Hippocampal formation (tissue), 2 donors: ENCODE results near the gene SF3B2.
"Not testable (repeated sequence)": the region's sequence is repeated elsewhere in the genome, so short reads cannot be mapped to it uniquely, and the experiment has no call there.

Source experiments
- DNase-seq, 2 donors: peaks; one replicate each; lab custom pipeline; 2025; lab: John Stamatoyannopoulos, UW

The SF3B2 gene, protein sequence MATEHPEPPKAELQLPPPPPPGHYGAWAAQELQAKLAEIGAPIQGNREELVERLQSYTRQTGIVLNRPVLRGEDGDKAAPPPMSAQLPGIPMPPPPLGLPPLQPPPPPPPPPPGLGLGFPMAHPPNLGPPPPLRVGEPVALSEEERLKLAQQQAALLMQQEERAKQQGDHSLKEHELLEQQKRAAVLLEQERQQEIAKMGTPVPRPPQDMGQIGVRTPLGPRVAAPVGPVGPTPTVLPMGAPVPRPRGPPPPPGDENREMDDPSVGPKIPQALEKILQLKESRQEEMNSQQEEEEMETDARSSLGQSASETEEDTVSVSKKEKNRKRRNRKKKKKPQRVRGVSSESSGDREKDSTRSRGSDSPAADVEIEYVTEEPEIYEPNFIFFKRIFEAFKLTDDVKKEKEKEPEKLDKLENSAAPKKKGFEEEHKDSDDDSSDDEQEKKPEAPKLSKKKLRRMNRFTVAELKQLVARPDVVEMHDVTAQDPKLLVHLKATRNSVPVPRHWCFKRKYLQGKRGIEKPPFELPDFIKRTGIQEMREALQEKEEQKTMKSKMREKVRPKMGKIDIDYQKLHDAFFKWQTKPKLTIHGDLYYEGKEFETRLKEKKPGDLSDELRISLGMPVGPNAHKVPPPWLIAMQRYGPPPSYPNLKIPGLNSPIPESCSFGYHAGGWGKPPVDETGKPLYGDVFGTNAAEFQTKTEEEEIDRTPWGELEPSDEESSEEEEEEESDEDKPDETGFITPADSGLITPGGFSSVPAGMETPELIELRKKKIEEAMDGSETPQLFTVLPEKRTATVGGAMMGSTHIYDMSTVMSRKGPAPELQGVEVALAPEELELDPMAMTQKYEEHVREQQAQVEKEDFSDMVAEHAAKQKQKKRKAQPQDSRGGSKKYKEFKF

DNA sequence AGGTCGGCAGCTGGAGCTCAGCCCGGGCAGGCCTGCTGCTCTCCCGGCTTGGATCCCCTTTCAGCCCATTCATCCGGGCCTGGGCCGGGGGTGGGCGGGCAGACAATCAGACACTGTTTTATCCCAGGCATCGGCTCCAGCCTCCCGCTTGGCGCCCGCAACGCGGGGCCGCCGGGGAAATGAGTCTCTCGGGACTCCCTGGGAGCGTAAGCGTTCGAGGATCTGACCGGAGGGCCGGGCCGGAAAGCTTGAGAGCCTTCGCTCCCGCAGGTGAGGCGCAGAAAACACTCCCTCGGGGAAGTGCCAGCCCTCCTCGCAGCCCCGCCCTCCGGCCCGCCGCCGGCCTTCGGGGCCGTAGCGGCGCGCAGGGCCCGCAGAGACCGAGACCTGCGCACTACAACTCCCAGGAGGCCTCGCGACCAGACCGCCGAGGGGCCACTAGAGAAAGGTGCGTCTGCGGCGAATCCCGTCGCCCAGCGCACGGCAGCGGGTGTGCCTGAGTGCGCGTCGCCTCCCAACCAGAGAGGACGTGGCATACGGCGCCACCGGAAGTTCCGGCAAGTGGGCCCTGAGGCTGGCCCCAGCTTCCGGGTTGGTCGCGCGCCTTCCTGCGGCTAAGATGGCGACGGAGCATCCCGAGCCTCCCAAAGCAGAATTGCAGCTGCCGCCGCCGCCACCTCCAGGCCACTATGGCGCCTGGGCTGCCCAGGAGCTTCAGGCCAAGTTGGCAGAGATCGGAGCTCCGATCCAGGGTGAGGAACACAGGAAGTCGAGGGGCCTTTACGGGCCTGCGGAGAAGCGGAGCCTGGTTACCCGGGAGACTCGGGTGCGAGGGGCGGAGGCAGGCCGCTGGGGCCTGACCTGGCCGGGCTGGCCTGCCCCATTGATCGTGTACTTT lies at the start of gene SF3B2:
SF3B2 (plus strand) TSS at position 599 of the 898 bp plus-strand sequence; CDS start at position 620, 21 bp downstream.
- DNase-seq = peak; percentile 97 to 98

DNA sequence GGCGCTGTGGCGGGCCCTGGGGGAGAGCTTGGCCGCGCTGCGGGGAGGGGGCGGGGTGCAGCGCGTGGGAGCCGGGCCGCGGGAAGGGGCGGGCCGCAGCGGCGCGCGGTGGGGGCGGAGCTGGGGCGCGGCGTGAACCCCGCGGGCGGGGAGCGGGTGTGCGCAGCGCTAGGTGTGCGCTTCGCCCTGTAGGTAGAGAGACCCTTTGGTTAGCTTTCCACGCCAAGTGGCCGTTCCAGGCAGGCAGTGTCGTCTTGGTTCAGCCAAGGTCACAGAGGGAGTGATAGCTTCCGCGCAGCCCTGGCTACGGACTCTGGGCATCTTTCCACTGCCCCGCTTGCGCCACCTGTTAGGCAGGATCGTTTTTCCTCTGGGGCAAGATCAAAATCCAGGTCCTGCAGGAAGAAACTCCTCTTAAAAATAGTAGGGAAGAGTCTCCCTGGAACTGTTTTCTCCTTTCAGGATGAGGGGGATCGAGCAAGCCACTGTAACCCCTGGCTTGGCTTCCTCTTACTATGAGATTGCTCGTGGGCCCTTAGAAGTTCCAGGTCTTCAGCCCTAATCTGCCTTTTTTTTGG lies 49.4 kb upstream of the SF3B2 start:
- peak in 1 of 2 donors; percentile 59 for DNase-seq

DNA sequence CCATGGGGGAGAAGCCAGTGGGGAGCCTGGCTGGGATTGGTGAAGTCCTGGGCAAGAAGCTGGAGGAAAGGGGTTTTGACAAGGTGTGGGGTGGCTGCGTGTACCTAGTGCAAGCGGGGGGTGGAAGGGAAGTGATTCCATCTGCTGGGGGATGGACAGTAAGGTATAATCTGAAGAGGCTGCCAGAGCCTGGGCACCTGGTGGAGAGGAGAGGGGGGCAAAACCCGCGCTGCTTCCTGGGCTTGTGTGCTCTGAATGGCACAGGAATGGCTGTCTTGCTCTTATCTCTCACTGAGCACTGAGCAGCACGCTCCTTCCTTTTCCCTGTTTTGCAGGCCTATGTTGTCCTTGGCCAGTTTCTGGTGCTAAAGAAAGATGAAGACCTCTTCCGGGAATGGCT lies 48.9 kb upstream of the SF3B2 start:
- no peak for DNase-seq

DNA sequence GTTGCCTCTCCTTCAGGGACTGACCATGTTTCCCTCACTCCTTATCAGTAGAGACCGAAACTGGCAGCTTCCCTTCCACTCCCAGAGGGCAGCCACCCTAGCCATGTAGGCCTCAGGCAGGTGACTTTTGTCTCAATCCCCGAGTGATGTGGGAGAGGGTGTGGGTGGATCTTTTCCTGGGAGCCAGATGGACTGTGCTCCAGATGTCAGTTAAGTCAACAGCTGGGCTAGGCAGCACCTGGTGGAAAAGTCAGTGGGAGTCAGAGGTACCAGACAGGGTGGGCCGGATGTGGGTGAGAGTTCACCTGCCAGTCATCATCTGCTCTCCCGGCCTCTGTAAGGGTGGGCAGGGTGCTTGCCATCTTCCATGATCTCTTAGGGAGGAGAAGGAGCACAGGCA lies 48.0 kb upstream of the SF3B2 start:
- no peak for DNase-seq

DNA sequence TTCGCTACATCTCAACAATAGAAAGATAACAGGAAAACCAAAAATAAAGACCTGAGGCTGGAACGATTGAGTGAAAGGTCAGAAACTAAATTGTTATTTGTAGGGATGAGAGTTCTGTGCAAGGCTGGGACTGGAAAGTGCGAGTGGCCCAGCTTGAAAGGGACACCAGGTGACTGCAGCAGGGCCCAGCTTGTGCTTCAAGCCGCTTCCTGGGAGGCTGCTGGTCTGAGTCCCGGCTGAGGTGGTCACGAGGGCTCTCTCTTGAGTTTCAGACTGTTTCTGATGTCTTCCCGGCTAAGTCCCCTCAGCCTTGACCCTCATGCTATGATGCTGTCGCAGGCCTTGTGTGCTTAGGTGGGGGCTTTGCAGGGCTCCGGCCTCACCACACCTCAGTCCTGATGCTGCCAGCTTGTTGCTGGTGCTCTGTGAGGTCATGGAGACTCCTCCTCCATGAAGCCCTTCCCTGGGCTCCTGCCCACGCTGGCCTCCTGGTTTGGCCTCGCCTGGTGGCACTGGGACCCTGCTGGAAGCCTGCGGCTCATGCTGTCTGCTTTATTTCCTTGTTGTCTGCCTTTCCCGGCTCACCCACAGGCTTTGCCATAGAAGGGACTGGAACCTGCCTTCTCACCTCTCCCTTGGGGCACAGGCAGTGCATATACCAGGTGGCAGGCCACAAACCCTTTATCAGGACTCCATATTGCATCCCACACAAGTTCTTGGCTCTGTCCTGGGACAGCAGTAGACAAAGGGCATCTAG lies 45.9 kb upstream of the SF3B2 start:
- no peak for DNase-seq

DNA sequence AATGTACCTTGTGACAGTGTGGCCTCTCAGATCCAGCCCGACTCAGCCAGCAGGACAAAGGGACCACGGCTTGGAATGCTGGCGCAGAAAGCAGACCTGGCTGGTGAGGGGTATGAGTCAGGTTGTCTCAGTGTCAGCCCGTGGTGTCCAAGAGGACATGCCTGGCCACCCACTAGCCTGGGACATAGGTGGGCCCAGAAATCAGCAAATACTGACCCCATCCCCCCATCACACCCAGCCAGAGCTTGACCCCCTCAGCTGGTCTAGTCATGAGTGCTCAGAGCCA lies 45.3 kb upstream of the SF3B2 start:
- no peak for DNase-seq

DNA sequence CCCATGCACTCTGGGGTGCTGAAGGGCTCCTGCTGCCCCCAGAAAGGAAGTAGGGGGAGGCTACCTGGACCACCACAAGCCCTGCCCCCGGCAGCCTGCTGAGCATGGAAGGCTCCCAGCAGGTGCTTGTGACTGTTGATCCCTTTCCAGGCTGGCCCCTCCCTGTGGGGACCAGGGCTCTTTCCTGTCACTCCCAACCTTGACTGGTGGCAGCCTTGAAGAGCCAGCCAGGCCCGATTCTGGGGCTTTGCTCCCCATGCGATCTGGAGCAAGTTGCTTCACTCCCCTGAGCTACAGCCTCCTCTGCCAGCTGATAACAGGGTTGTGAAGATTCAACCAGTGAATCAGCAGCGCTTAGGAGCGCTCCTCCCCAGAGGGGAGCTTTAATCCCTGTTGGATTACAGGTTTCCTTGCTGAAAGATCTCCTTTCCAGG lies 44.9 kb upstream of the SF3B2 start:
- no peak for DNase-seq

DNA sequence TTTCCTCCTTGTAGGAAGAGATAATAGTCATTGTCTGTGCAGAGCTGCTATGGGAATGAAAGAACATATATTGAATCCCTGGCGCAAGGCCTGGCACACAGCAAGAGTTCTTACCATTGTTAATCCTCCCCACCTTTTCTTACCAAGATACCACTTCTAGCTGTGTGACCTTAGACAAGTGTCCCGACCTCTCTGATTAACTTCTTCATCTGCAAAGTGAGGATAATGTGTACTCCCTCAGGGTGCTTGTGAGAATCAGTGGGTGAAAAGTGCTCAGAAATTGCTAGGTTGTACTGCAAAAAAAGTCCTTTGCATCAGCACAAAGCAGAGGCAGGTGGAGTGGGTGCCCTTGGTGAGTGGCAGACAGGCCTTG lies 44.1 kb upstream of the SF3B2 start:
- no peak for DNase-seq

DNA sequence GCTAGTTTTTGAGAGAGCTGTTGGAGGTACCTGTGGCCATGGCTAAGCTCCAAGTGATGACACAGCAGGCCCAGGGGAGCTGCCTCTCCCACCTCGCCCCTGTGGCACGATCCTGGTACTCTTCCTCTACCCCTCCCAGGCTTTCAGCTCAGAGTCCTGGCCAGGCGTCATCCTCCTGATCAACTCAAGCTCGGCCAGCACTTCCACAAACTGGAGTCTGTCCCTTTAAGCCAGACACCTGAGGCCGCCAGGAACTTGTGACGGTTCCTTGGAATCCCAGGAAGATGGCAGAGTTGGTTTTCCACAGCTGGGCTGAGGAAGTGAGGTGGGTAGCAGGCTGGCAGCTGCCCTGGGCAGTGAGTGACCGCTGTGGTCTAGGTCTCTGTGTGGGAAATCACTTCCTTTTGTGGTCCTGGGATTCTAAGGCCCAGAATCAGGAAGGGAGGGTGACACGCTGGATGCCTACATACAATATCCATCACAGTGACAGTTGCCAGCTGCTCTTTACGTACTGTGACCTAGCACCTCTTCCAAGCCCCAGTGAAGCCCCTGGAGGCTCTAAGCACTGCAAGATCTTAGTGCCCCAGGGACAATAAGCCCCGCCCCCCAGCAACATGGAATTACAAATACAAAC lies 43.6 kb upstream of the SF3B2 start:
- no peak for DNase-seq

DNA sequence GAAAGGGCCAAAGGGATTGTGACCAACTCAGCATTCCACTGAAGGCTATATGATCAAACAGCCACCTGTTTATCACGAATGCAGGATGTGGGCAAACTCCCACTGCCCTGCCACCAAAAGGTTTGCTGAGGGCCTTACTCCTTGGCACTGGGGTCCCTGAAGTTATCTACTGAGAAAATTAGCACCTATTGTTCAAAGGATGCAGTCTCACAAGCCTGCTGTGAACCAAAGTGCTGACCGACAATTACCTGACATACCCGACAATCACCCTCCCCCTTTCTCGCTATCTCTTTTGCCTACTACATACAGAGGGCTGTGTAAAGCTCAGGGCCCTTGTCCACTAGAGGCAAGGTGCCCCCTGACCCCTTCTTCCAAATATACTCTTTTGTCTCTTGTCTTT lies 42.1 kb upstream of the SF3B2 start:
- DNase-seq = not testable (repeated sequence)

DNA sequence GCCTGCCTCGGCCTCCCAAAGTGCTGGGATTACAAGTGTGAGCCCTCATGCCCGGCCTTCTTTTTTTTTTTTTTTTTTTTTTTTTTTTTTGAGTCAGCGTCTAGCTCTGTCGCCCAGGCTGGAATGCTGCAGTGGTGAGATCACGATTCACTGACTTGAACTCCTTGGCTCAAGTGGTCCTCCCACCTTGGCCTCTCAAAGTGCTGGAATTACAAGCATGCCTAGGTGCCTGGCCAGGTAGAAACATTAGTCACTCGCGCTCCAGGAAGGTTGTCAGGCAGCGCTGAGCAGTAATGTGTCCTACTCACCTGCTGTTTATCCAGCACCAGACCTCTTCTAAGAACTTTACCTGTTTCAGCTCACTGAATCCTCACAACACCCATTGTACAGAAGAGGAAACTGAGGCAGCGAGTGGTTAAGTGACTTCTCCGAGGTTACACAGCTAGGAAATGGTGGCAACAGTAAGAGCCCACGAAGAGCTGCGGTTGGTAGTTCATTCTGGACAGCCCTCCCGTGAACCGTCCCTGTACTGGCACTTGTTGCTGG lies 40.9 kb upstream of the SF3B2 start:
- DNase-seq = no peak

DNA sequence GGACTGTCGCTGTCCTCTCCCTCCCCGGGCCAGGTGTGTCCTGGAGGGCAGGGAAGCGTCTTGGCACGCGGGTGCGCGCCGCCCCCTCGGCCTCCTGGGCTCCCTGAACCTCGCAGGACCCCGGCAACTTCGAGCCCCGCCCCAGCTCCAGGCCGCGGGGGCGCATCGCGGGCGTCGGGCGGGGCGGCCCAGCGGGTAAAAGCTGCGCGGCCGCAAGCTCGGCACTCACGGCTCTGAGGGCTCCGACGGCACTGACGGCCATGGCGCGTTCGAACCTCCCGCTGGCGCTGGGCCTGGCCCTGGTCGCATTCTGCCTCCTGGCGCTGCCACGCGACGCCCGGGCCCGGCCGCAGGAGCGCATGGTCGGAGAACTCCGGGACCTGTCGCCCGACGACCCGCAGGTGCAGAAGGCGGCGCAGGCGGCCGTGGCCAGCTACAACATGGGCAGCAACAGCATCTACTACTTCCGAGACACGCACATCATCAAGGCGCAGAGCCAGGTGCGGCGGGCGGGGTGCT lies 40.3 kb upstream of the SF3B2 start, which contains the start of gene CST6:
CST6 (plus strand) TSS at position 224 of the 519 bp plus-strand sequence; CDS start at position 261, 37 bp downstream.
- no peak for DNase-seq

DNA sequence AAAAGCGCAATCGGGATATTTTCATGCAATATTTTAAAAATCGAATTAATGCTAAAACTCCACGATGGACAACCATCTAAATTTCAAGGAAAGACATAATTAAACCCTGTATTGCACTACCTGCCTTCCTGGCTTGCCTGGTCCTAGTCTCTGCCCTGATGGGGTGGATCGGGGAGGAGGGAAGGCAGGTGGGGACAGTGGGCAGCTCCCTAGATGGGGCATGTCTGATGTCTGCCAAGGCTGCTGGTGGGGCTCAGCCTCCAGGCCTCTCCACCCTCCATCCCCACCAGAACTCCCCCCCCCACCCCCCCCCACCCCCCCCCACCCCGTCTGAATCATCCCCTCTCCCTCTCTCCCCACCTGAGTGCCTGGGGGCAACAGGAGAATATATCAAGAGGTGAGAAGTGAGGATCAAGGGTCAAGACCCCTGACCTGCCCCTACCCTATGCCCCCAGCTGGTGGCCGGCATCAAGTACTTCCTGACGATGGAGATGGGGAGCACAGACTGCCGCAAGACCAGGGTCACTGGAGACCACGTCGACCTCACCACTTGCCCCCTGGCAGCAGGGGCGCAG lies 39.7 kb upstream of the SF3B2 start:
- DNase-seq = no peak

DNA sequence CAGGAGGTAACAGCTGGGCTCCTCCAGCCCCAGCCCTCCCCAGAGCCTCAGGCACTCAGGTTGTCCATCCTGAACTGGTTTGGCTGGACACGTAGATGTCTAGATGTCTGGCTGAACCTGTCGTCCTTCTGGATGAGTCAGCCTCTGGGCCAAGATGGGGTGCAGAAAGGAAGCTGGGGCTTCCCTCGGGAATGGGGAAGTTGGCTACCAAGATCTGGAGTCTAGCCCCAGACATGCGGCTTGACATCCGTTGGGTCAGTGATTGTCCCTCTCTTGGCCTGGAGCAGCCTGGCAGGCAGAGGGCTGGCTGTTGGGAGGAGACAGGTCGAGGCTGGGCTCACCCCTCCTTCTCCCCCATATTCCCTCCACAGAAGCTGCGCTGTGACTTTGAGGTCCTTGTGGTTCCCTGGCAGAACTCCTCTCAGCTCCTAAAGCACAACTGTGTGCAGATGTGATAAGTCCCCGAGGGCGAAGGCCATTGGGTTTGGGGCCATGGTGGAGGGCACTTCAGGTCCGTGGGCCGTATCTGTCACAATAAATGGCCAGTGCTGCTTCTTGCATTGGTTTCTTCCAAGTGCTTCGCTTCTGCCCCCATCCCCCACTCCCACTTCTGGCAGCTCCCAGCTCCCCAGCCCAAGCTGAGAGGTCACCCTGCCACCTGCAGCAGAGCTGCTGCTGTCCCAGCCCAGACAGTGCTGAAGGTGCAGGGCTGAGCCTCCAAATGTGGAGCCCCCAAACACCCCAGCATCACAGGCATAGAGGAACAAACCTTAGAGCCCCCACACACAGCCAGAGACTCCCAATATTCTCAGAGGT lies 39.0 kb upstream of the SF3B2 start:
- DNase-seq = no peak

DNA sequence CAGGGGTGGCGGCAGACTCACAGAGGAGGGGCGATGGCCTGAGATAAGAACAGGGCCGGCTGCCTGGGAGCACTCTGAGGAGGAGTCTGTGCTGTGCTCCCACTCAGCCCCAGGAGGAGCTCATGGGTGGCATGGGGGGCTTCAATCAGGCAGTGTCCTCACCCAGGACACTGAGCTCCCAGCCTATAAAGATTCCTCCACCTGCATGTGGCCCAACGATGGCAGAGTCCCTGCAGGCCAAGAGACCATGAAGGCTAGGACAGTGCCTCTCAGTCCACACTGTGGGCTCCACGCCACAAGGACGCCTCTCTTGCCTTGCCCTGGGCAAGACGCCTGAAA lies 38.4 kb upstream of the SF3B2 start:
- DNase-seq = no peak

DNA sequence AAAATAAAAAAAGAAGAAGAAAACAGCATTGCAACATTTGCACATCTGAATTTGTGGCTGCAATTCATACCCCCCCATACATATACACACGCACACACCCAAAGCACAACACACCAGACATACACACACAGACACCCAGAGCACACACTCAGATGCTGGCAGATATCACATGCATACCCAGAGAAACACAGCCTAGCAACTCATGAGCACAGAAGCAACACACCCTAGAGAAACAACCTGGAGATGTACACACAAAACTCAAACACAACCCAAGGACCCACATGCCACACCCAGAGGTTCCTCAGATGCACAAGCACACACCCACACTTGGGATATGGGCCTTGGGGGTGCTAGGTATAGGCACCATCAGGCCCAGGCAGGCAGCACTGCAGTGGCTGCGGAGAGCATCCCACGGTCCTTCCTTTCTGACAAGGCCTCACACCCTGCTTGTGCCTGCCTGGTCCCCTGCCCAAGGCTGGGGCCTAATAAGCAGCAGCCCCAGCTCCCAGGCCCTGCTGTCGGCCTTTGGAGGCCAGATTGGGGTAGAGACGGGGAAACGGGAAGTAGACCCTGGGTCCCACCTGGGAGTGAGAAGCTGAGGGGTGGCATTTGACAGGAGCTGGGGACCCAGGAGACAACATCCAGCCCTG lies 37.2 kb upstream of the SF3B2 start:
- no peak for DNase-seq

DNA sequence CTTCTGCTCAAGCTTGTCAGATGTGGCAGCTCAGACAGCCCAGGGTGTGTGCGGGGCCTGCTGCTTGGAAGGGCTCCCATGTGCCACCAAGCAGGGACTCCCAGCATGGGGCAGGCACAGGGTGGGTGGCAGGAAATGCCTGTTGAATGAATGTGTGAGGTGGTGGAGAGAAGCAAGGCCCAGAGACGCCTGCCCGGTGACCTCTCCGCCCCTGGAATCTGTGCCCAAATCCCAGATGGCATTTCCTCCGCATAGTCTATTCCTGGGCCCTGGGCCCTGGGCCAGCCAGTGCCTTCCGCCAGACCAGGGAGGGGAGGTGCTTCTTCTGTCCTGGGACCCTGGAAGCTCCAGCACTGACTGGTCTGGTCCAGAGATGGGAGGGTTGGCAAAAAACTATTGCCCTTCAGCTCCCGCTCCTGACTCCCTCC lies 36.7 kb upstream of the SF3B2 start:
- no peak for DNase-seq
